HG03097 (cell line): ENCODE data around the gene C16orf96.
"Not testable (repeated sequence)": the region's sequence is repeated elsewhere in the genome, so short reads cannot be mapped to it uniquely, and the experiment has no call there.

Experiments
- ATAC-seq: cut with Tn5 transposase; IDR thresholded peaks from one replicate; pipeline ENCODE4 v1.9.1; 2021; ENCODE audit not compliant: unreplicated experiment, low FRiP score

Gene C16orf96

DNA sequence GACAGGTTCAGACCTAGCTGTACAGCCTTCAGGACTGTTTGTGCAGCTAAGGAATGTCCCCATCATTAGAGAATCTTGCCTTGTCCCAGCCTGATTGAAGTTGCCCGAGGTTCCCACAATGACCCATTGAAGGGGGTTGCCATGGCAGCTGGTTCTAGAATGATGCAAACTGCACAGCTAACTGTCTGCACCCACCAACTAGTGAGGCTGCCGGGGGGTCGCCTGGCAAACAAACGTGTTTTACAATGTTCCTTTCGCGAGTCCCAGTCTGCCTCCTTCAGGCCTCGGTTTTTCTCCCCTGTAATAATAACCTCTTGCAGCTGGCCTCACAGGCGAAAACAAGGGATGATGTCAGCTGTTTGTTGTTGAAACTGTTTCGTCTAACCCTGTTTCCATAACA lies 5.5 kb downstream of the C16orf96 start:
- no peak for ATAC-seq

DNA sequence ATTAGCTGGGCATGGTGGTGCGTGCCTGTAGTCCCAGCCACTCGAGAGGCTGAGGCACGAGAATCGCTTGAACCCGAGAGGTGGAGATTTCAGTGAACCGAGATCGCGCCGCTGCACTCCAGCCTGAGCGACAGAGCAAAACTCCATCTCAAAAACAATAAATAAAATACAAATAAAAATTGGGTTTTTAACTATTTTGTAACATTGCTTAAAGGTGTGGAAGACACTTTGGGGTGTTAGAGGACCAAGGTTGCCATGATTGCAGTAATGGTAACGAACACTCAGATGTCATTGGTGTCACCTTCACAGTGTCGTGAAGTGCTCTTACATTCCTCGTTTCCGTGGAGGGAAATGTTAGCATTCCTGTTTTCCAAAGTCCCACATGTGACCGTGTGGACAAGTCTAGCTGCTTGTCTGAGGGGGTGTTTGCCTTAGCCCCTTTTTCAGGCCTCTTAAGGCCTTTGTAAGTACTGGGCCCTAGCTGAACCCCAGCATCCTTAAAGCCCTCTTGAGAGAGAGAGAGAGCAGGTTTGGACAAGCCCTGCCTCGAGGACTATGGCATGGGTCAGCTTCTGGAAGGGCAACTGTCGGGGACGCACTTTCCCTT lies 8.6 kb downstream of the C16orf96 start:
- no peak for ATAC-seq

DNA sequence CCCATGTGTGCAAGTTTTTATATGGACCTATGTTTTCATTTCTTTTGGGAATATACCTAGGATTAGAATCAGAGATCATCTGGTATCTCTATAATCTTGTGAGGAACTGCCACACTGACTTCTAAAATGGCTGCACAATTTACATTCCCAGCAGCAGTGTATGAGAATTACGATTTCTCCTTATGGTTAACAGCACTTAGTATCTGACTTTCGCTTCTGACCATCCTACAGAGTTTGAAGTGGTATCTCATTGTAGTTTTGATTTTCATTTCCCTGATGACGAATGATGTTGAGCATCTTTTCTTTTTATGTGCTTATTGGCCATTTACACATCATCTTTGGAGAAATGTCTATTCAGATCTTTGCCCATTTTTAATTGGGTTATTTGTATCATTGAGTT lies 10.0 kb downstream of the C16orf96 start:
- ATAC-seq: no peak

DNA sequence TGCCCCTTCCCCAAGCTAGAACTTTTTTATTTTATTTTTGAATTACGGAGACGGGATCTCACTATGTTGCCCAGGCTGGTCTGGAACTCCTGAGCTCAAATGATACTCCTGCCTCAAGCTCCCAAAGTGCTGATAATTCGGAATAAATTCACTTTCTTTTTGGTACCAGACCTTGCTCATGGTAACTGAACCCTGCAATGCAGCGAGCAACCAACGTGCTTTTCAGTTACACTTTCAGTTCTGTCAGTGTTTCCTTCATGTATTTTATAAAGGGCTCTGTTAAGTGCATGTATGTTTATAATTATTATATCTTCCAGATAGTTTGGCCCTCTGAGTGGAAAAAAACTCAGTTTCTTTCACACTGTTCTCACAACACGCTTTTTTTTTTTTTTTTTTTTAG lies 13.9 kb downstream of the C16orf96 start:
- ATAC-seq: no peak

DNA sequence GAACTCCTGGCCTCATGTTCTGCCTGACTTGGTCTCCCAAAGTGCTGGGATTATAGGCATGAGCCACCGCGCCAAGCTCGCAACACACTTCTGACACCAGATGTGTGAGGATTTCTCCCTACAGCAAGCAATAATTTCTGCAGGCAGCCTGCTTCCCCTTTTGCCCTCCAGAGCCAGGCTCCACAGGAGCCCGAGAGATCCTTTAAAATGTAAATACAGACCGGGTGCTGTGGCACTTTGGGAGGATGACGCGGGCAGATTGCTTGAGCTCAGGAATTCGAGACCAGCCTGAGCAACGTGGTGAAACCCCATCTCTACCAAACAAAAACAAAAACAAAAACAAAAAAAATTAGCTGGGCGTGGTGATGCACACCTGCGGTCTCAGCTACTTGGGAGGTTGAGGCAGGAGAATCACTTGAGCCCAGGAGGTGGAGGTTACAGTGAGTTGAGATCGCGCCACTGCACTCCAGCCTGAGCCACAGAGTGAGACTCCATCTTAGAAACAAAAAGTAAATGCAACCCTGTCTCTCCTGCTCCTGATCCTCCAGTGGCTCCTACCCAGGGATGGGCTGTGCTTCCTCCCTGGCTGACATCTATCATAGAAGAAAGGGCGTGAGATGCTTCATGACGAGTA lies 14.7 kb downstream of the C16orf96 start:
- no peak for ATAC-seq

DNA sequence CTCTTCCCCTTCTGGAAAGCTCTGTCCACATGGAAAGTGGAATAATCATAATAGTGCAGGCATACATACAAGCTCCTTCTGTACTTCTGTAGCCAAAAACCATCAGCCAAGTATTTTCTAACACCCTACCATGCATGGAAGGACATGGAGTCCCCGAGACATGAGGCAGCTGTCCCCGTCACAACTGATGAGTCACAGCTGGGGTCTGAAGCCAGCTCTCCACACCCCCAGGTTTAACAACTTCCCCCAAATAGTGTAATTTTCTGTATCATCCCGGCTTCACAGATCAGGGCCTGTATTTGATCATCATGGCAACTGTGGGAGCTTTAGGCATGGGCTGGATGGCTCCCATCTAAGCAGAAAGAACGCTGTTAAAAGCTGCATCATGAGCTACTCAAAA lies 16.6 kb downstream of the C16orf96 start:
- no peak for ATAC-seq

DNA sequence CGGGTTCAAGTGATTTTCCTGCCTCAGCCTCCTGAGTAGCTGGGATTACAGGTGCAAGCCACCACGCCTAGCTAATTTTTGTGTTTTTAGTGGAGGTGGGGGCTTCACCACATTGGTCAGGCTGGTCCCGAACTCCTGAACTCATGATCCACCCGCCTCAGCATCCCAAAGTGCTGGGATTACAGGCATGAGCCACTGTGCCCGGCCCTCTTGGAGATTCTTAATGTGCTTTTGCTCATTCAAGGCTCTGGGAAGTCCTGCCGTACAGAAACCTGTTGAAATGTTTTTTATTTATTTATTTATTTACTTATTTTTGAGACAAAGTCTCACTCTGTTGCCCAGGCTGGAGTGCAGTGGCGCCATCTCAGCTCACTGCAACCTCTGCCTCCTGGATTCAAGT lies 17.8 kb downstream of the C16orf96 start:
- ATAC-seq: not testable (repeated sequence)

DNA sequence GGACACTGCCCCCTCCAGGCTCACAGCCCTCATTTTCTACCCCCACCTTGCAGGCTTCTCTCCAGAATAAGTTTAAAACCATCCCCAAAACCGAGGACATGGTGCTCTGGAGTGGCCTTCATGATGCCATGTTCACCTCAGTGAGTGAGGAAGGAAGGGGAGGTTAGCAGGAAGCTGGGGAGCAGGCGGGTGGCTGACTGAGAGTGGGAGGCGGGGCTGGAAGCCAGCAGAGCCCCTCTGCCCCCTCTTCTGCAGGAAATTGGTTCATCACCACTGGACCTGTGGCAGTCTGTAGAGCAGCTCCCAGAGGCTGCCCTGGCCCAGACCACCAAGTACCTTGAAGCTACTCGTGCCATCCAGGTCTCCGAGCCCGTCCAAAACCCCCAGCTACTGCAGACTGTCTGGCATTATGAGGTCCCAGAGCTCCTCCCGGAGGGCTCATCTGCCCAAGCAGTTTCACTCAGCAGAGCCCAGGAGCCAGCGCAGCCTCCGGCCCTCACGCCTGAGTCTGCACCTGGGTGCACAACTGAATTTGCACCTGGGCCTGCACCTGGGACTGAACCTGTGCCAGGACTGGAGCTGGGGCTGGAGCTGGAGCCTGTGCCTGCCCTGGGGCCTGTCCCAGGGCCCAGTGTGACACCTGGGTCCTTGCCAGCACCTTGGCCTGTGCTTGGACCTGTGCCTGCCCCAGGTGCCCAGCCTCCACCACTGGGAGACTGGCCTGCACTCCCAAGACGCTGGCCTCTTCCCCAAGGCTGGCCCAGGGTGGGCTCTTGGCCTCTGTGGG lies 19.0 kb downstream of the C16orf96 start:
- ATAC-seq: no peak

DNA sequence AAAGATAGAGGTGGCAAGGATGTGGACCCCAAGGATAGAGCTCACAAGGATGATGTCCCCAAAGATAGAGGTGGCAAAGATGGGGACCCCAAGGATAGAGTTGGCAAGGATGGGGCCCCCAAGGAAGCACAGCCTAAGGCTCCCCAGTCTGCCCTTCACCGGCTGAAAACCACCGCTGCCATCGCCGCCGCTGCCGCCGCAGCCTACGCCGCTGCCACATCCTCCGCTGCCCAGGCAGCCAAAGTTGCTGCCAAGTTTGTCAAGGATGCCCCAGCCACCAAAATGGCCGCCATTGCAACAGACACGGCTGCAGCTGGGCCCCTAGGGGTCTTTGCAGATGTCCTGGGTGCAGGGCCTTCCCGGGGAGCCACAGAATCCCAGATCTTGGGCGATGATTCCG lies 19.9 kb downstream of the C16orf96 start:
- ATAC-seq: no peak

DNA sequence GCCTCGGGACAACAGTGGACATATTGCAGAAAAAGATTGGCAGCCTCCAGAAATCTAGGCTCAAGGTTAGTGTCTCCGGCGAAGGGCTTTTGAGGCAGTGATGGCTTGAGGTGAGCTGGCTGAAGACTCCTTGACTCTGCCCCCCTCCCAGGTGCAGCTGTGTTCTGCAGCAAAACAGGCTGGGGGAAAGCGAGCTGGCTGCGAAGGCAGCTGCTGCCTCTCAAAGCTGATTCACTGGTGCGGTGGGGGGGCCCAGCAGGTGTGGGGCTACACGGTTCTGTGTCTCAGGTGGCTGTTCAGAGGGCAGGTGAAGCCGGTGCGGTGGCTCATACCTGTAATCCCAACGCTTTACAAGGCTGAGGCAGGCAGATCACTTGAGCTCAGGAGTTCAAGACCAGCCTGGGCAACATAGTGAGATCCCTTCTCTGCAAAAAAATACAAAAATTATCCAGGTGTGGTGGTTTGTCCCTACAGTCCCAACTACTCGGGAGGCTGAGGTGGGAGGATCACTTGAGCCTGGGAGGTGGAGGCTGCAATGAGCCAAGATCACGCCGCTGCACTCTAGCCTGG lies 22.9 kb downstream of the C16orf96 start:
- no peak for ATAC-seq

DNA sequence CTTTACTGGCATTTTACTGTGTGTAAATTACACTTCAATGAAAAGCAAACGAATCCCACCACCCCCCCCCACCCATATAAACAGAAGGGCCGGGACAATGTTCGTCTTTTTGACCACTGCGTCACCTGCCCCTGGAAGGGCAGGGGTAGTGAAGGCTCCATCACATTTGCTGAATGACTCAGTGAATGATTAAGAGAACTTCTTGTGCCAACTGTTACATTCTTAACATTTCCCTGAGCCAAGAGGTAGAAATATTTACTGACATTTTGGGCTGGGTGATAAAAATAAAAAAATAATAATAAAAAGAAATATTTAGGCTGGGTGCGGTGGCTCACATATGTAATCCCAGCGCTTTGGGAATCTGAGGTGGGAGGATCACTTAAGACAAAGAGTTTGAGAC lies 24.1 kb downstream of the C16orf96 start:
- no peak for ATAC-seq

DNA sequence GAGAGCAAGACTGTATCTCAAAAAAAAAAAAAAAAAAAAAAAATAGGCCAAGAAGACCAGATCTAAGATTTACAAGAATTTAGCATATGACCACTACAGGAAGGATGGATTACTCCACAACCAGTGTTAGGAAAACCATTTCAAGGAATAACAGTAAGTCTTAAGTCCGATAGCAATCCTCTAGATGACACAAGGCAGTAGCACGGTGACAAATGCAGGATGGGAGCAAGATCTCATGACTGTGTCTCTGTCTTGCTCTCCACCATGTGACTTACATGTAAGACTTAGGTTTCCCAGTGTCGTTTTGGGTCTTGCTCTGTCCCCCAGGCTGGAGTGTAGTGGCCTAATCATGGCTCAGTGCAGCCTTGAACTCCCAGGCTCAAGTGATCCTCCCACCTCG lies 27.8 kb downstream of the C16orf96 start:
- no peak for ATAC-seq

DNA sequence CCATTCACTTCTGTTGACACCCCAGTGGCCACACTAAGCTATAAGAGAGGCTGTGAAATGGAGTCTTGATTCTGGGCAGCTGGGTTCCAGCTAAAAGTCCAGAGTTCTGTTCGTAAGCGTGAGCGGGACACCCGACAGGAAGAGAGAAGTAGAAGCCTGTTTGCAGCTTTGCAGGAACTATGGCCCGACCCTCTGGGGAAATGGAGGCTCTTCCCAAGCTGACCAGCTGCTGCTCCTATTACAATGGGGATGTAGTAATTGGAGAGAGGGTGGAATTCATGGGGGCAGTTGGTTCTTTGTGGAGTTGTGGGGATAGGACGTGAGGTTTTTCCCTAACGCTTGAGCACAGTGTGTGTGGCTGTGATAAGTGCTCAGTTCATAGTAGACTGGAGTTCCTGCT lies 30.2 kb downstream of the C16orf96 start:
- ATAC-seq: no peak

DNA sequence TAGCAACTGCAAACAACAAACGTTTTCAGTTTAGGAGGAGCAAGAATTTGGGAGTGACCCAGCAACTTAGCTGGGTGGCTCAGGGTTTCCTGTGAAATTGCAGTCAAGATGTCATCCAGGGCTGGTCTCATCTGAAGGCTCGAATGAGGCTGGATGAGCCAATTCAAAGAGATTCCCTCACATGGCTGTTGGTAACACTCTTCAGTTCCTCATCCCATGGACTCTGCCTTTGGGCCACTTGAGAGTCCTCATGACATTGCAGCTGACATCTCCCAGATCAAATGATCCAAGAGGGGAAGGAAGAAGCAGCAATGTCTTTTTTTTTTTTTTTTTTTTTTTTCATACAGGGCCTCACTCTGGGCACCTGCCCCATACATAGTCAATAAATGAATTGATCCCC lies 32.2 kb downstream of the C16orf96 start:
- ATAC-seq: no peak

DNA sequence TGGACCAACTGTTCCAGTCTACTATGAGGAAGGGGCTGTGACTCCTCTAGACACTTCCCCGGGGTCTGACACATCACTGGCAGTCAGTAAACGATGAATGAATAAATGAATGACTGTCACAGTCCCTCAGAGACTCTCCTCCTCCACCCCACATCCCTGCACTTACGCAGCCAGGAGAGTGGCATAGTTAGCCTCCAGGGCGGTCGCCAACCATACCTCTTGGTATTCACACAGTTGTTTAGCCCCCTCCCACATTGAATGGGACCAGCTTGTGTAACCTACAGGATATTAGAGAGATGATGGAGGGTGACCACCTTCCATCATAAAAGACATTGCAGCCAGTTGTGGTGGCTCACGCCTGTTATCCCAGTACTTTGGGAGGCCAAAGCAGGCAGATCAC lies 32.8 kb downstream of the C16orf96 start:
- no peak for ATAC-seq

DNA sequence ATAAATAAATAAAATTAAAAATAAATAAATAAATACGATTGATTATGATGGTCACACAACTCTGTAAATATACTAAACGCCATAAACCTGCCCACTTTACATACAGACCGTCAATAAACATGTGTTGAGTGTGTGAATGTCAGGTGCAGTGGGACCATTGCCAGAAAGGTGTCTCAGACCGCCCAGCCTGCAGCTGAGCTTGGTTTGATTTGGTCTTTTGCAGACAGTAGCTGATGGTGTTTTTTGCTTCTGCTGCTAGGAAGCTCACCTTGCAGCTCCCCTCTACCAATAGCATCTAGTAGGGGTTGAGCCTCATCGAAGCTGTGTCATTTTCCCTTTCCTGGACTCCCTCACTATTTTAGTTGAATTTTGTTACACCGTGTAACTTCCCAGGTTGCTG lies 35.1 kb downstream of the C16orf96 start:
- no peak for ATAC-seq

DNA sequence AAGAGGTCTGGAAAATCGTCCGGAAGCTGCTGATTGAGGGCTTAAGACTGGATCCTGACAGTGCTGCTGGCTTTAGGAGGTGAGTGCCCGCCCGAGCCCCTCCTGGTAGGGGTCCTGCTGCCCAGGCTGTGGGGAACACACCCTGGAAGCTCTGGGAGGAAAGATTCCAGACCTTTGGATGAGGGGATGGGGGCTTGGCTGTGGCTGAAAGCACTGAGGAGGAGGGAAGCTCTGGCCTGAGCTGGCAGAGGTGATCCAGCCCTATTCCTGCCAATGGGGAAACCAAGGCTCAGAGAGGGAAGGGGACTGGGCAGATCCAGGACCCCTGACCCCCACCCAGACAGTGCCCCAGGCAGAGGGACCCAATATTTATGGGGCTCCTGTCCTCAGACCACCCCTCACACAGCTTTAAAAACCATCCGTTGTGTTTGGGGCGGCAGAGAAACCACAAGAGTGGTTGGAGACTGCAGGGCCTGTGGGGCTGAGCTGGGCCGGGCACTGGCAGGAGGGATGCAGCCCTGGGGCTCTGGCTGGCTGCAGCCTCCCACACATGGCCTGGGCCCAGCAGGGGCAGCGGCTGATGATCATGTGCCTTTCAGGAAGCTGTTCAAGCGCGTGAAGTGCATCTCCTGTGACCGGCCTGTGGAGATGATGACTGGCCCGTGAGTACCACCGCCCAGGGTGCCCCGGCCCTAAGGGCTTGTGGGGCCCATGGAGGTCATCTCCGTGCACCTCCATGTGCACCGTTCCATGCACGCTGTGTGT lies 35.7 kb downstream of the C16orf96 start:
- ATAC-seq: no peak

DNA sequence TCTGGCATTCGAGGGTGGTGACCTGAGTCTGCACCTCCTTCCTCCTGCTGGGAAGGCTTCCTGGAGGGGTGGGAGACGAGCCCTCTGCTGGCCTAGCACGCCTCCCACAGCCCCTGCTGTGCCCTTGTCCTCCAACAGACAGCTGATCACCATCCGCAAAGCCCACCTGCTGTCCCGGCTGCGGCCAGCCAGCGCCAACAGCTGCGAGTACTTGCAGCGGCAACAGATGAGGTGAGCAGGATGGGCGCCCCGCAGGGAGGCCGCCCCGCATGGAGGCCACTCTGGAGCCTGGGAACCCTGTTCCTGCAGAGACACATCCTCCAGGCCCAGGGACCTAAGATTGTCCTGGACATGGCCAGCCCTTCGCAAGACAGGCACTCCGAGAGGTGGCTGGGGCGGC lies 36.9 kb downstream of the C16orf96 start:
- no peak for ATAC-seq

DNA sequence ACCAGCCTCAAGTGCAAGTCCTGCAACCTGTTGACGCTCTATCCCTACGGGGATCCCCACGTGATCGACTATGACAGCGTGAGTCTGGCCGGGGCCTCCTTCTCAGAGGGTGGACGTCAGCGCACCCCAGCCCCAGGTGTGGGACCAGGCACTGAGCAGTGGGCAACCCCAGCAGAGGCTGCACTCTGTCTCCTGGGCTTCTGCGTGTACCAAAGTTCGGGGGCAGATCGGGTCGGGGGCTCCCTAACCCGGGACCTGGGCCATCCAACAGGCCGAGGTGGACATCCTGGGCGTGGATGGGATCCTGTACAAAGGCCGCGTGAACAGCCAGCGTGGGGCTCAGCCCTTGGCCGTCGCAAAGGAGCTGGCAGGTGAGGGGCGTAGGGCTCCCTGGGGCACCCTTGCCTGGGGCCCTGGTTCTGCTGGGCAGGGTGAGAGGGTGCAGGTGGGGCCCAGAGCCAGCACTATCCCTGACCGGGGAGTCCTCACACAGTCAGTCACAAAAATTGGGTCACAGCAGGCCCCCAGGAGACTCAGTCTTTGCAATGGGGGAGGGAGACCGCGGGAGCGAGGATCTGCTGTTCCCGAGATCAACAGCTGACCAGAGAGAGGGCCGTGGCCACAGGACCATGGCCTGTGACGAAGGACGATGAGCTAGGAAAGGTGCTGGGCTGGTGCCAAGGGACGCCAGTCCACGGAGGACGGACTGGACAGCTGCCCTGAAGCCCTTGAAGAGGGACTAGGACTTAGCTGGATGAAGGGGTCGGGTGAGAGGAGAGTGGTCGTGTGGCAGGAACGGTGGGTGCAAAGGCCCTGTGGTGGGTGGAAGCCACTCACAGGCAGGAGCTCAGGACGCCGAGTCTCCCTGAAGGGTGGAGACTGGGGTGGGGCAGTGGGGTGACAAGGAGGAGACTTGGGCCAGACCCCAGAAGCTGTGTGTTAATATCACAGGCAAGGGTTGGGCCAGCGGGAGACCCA lies 38.6 kb downstream of the C16orf96 start:
- no peak for ATAC-seq

DNA sequence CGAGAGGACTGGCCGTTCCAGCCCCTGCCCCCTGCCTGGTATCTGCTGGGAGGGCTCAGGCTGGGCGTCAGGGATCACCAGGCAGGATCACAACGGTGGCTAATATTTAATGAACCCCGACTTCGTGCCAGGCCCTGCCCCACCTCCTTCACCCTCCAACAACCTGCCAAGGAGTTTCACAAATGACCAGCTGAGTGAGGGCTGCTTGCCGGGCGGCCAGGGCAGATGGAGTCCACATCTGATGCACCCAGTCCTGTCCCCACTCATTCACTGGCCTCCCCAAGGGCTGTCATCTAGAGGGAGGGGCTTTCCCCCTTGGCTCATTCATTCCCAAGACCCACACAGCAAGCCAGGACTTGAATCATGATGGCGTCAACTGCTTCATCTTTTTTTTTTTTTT lies 41.0 kb downstream of the C16orf96 start:
- no peak for ATAC-seq
